ENCODE measurements around the gene EN2. TPM values are rescaled to one million over a fixed set of nuclear protein-coding genes. Genes with fewer than 3 reads are reported as not detected.

Gene EN2
- total RNA-seq, 1 experiment from 2014 or later: 1.5 TPM

DNA sequence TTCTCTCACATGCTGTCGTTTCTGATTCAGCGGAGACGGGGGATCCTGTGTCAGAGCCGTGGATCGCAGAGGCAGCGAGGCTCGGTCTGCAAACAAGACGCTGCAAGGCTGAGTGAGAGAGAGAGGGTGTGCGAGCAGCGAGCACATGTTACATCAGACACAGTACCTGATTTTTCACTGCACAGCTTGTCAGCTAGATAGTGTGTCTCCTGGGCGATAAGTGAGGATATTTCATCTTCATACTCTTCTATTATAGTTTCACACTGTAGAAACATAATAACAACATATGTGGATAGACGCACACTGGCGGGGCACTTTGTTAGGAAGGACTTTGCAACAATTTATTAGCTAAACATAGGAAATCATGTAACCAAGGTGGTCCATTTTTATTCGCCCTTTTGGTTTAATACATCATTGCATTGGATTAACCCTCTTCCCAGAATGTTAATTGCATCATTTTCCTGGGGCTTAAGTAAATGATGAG is 49.0 kb downstream of the EN2 start:
- intact Hi-C loops (cut with micrococcal nuclease; ENCODE audit: unreplicated experiment) (no loop called here), in situ Hi-C loops (cut with HindIII; ENCODE audit: low pct_unique_long_range_greater_than_20kb, low sequenced_read_pairs) (no loop called here)
- ATAC-seq (no peak), DNase-seq (ENCODE audit: low read depth, low spot score) (no peak)
- H3K4me1 ChIP-seq (ENCODE audit: control insufficient read depth, insufficient read depth, low read length): no peaks in the 10 kb centered on the region
- TF ChIP-seq SIN3A (IDR thresholded peaks at IDR 0.05; ENCODE audit: borderline replicate concordance, insufficient read depth, low read depth, low read length) (no peak), TCF7L2 (IDR thresholded peaks at IDR 0.05; ENCODE audit: low read depth, low read length) (no peak), CTCF (IDR thresholded peaks at IDR 0.05) (no peak), POLR2AphosphoS5 (IDR thresholded peaks at IDR 0.05; ENCODE audit: low read depth, low read length) (no peak)
- TF ChIP-seq, protein P1, sequence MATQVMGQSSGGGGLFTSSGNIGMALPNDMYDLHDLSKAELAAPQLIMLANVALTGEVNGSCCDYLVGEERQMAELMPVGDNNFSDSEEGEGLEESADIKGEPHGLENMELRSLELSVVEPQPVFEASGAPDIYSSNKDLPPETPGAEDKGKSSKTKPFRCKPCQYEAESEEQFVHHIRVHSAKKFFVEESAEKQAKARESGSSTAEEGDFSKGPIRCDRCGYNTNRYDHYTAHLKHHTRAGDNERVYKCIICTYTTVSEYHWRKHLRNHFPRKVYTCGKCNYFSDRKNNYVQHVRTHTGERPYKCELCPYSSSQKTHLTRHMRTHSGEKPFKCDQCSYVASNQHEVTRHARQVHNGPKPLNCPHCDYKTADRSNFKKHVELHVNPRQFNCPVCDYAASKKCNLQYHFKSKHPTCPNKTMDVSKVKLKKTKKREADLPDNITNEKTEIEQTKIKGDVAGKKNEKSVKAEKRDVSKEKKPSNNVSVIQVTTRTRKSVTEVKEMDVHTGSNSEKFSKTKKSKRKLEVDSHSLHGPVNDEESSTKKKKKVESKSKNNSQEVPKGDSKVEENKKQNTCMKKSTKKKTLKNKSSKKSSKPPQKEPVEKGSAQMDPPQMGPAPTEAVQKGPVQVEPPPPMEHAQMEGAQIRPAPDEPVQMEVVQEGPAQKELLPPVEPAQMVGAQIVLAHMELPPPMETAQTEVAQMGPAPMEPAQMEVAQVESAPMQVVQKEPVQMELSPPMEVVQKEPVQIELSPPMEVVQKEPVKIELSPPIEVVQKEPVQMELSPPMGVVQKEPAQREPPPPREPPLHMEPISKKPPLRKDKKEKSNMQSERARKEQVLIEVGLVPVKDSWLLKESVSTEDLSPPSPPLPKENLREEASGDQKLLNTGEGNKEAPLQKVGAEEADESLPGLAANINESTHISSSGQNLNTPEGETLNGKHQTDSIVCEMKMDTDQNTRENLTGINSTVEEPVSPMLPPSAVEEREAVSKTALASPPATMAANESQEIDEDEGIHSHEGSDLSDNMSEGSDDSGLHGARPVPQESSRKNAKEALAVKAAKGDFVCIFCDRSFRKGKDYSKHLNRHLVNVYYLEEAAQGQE (IDR thresholded peaks at IDR 0.05; ENCODE audit: insufficient read depth in 1 of 2, low read depth in 2 of 2, low read length in 1 of 2): no peak
- no peaks in the 10 kb centered on the region for H3K36me3 ChIP-seq (ENCODE audit: control insufficient read depth, insufficient read depth, low read length)
- H3K27me3 ChIP-seq (ENCODE audit: control insufficient read depth, insufficient read depth, low read length): peaks cover 73% of the 10 kb centered on the region
- H3K9me3 ChIP-seq (ENCODE audit: control insufficient read depth, insufficient read depth, low read depth, low read length): no peaks in the 10 kb centered on the region
- H3K4me3 ChIP-seq (ENCODE audit: low read depth in 2 of 2, low read length in 2 of 2): no peak overlapping the region
- POLR2A ChIA-PET: no interaction called here
- no TSS peak for BruUV-seq (replicated peaks)
- CTCF ChIA-PET: no interaction called here
- no peak overlapping the region for H3K27ac ChIP-seq (ENCODE audit: low read length)

GRCh38 chr7:155507576-155507975 is 49.6 kb downstream of the EN2 start:
- intact Hi-C loops (cut with micrococcal nuclease; ENCODE audit: unreplicated experiment): no loop called here
- ChIA-PET CTCF (no interaction called here), POLR2A (no interaction called here)
- ATAC-seq: no peak
- no peak for TF ChIP-seq TCF7L2 (IDR thresholded peaks at IDR 0.05; ENCODE audit: low read depth, low read length)
- TF ChIP-seq POLR2AphosphoS5 (IDR thresholded peaks at IDR 0.05; ENCODE audit: low read depth, low read length): no peak
- TF ChIP-seq, protein P1 (IDR thresholded peaks at IDR 0.05; ENCODE audit: insufficient read depth in 1 of 2, low read depth in 2 of 2, low read length in 1 of 2): no peak
- TF ChIP-seq SIN3A (IDR thresholded peaks at IDR 0.05; ENCODE audit: borderline replicate concordance, insufficient read depth, low read depth, low read length): no peak
- TF ChIP-seq CTCF (IDR thresholded peaks at IDR 0.05): no peak
- H3K9me3 ChIP-seq (ENCODE audit: control insufficient read depth, insufficient read depth, low read depth, low read length): no peaks in the 10 kb centered on the region
- H3K36me3 ChIP-seq (ENCODE audit: control insufficient read depth, insufficient read depth, low read length): no peaks in the 10 kb centered on the region
- no peaks in the 10 kb centered on the region for H3K4me1 ChIP-seq (ENCODE audit: control insufficient read depth, insufficient read depth, low read length)
- BruUV-seq (replicated peaks): no TSS peak
- DNase-seq (ENCODE audit: low read depth, low spot score): no peak
- in situ Hi-C loops (cut with HindIII; ENCODE audit: low pct_unique_long_range_greater_than_20kb, low sequenced_read_pairs): no loop called here
- no peak overlapping the region for H3K4me3 ChIP-seq (ENCODE audit: low read depth in 2 of 2, low read length in 2 of 2)
- H3K27me3 ChIP-seq (ENCODE audit: control insufficient read depth, insufficient read depth, low read length): peaks cover 76% of the 10 kb centered on the region
- no peak overlapping the region for H3K27ac ChIP-seq (ENCODE audit: low read length)

Data from Panc1 (cell line).